A549 (cell line): Measurements from ENCODE around the gene SLC14A1. TPM values are rescaled to one million over a fixed set of nuclear protein-coding genes. Genes with fewer than 3 reads are reported as not detected.

Experiments used
- ATAC-seq, 2 experiments: fragments of 200-7000 bp in 1 of 2; fragments of >200 bp in 1 of 2; cut with Nextera tagmentation in 1 of 2; cut with Tn5 transposase in 1 of 2; 3 replicates each; pipeline versions ENCODE4 v1.8.0 to v1.9.1; 2018 to 2020; ENCODE audit warnings: mild to moderate bottlenecking in 1 of 2, moderate library complexity in 1 of 2
- CTCF ChIA-PET: fragments of 300-600 bp; sonication (Branson Sonifier 250); formaldehyde crosslinking; extraction: SDS; loops from one replicate; lab custom pipeline; 2021; ENCODE audit warnings: antibody characterized with exemption, inconsistent platforms; lab: Yijun Ruan, JAX
- POLR2A ChIA-PET: fragments of 350-600 bp; formaldehyde crosslinking; extraction: SDS; loops from one replicate; lab custom pipeline; 2021; ENCODE audit warnings: antibody characterized with exemption, inconsistent platforms; lab: Yijun Ruan, JAX
- DNase-seq, 2 experiments: peaks; one replicate each; pipeline versions ENCODE4 v3.0.0 to v3.0.0-alpha.2; 2011 to 2016; ENCODE audit warnings: low read depth in 1 of 2, low spot score in 1 of 2
- FAIRE-seq: peaks from 2 replicates; lab custom pipeline; 2011; peaks lifted over from hg19 to GRCh38; lab: Jason Lieb, UNC
- H3K27ac ChIP-seq, 2 experiments: fragments of >200 bp; sonication (Bioruptor Twin); formaldehyde crosslinking; 3 replicates each; pipeline ENCODE4 v1.5.1; 2016 to 2017
- H3K4me1 ChIP-seq: fragments of >200 bp; sonication (Bioruptor Twin); formaldehyde crosslinking; 3 replicates; pipeline ENCODE4 v1.6.1; 2016
- H3K4me2 ChIP-seq: fragments of >200 bp; sonication (Bioruptor Twin); formaldehyde crosslinking; 3 replicates; pipeline ENCODE4 v1.6.1; 2016
- H3K4me3 ChIP-seq: fragments of >200 bp; sonication (Bioruptor Twin); formaldehyde crosslinking; 3 replicates; pipeline ENCODE4 v1.5.1; 2016
- H3K9me3 ChIP-seq: fragments of >200 bp; sonication (Bioruptor Twin); formaldehyde crosslinking; 3 replicates; pipeline ENCODE4 v1.6.1; 2016
- CBX2 ChIP-seq: fragments of 200-600 bp; sonication (generic); IDR thresholded peaks from 2 replicates; pipeline ENCODE4 v1.6.1; 2016; ENCODE audit warnings: low read depth, mild to moderate bottlenecking, borderline replicate concordance
- CHD4 ChIP-seq: fragments of 200-600 bp; sonication (generic); IDR thresholded peaks from 2 replicates; pipeline ENCODE4 v1.6.1; 2016; ENCODE audit warnings: antibody characterized with exemption, mild to moderate bottlenecking, borderline replicate concordance
- EHMT2 ChIP-seq: fragments of 200-600 bp; sonication (generic); IDR thresholded peaks from 2 replicates; pipeline ENCODE4 v1.6.1; 2016; ENCODE audit warnings: antibody characterized with exemption, low read depth, mild to moderate bottlenecking, moderate library complexity
- FOSL2 ChIP-seq, 2 experiments: fragments of 450-650 bp in 1 of 2; fragments of >200 bp in 1 of 2; sonication (Bioruptor Twin) in 1 of 2; formaldehyde crosslinking; IDR thresholded peaks; 2 replicates each; pipeline versions ENCODE4 v1.5.0 to v1.6.1; 2016 to 2020; ENCODE audit warnings: mild to moderate bottlenecking in 1 of 2, moderate library complexity in 1 of 2
- FOXS1 ChIP-seq: fragments of 250-450 bp; sonication (Bioruptor Pico); IDR thresholded peaks from 2 replicates; pipeline ENCODE4 v1.5.0; 2020; ENCODE audit warnings: mild to moderate bottlenecking, moderate library complexity
- HEYL ChIP-seq: fragments of 250-450 bp; sonication (Bioruptor Pico); IDR thresholded peaks from 2 replicates; pipeline ENCODE4 v1.8.0; 2021; ENCODE audit warnings: mild to moderate bottlenecking, moderate library complexity
- HOXA7 ChIP-seq: fragments of 250-450 bp; sonication (Bioruptor Pico); IDR thresholded peaks from 2 replicates; pipeline ENCODE4 v1.5.0; 2020; ENCODE audit warnings: mild to moderate bottlenecking, moderate library complexity
- HOXB5 ChIP-seq: fragments of 250-450 bp; sonication (Bioruptor Pico); IDR thresholded peaks from 2 replicates; pipeline ENCODE4 v1.5.0; 2020; ENCODE audit warnings: mild to moderate bottlenecking, moderate library complexity
- NPAS2 ChIP-seq: fragments of 250-450 bp; sonication (Bioruptor Pico); IDR thresholded peaks from 2 replicates; pipeline ENCODE4 v1.8.0; 2022; ENCODE audit warnings: mild to moderate bottlenecking, moderate library complexity, borderline replicate concordance
- NR3C1 ChIP-seq: fragments of >200 bp; sonication (Bioruptor Twin); formaldehyde crosslinking; IDR thresholded peaks from 3 replicates; pipeline ENCODE4 v1.6.1; 2017
- PHF8 ChIP-seq: fragments of 200-600 bp; sonication (generic); IDR thresholded peaks from 2 replicates; pipeline ENCODE4 v1.6.1; 2016; ENCODE audit warnings: low read depth, mild to moderate bottlenecking, antibody characterized with exemption, moderate library complexity, borderline replicate concordance
- RAD21 ChIP-seq, 2 experiments: fragments of >200 bp in 1 of 2; sonication (Bioruptor Twin) in 1 of 2; formaldehyde crosslinking in 1 of 2; IDR thresholded peaks in 1 of 2; conservative IDR thresholded peaks in 1 of 2; 2 replicates in 1 of 2; 3 replicates in 1 of 2; pipeline ENCODE4 v1.6.1; 2012 to 2018; ENCODE audit warnings: inconsistent platforms in 1 of 2
- RFX5 ChIP-seq: fragments of 450-650 bp; IDR thresholded peaks from 2 replicates; pipeline ENCODE4 v1.7.1; 2014; ENCODE audit warnings: antibody characterized with exemption, mild to moderate bottlenecking, moderate library complexity
- SMC3 ChIP-seq: fragments of >200 bp; sonication (Bioruptor Twin); formaldehyde crosslinking; IDR thresholded peaks from 3 replicates; pipeline ENCODE4 v1.6.1; 2018; ENCODE audit warnings: inconsistent platforms
- SREBF2 ChIP-seq: fragments of 450-650 bp; IDR thresholded peaks from 2 replicates; pipeline ENCODE4 v1.6.1; 2014; ENCODE audit warnings: mild to moderate bottlenecking, moderate library complexity
- TP53 ChIP-seq: fragments of 250-450 bp; sonication (Bioruptor Pico); IDR thresholded peaks from 2 replicates; pipeline ENCODE4 v1.5.0; 2021; ENCODE audit warnings: mild to moderate bottlenecking, moderate library complexity
- ZNF302 ChIP-seq: fragments of 250-450 bp; sonication (Bioruptor Pico); IDR thresholded peaks from 2 replicates; pipeline ENCODE4 v1.9.0; 2021; ENCODE audit warnings: inconsistent platforms, mild to moderate bottlenecking, moderate library complexity
- WGBS: methylation state at CpG from one replicate; pipeline ENCODE4 v1.1.6; 2017; ENCODE audit errors: missing lambda C conversion rate; 5-methylcytosine and 5-hydroxymethylcytosine counted together
- polyA plus RNA-seq, 4 experiments: library from polyadenylated mRNA; depleted of rRNA in 3 of 4; stranded (reverse); fragments of >200 nt; fragmentation: RNase III in 1 of 4; extraction: RNeasy Plus Mini Kit Qiagen cat#74134 plus additional on column Dnase treatment in 1 of 4; gene quantifications; 2 replicates in 3 of 4; 3 replicates in 1 of 4; pipeline ENCODE4 v1.2.3, GENCODE V29; 2011 to 2017
- TF ChIP-seq, protein P1 (sequence below): fragments of 200-600 bp; sonication (generic); IDR thresholded peaks from 2 replicates; pipeline ENCODE4 v1.6.1; 2016; ENCODE audit warnings: antibody characterized with exemption, mild to moderate bottlenecking, moderate library complexity
- TF ChIP-seq, protein P2 (sequence below): fragments of >200 bp; sonication (Bioruptor Twin); formaldehyde crosslinking; IDR thresholded peaks from 3 replicates; pipeline ENCODE4 v1.5.1; 2016
- TF ChIP-seq, protein P3 (sequence below): IDR thresholded peaks from 2 replicates; pipeline ENCODE4 v1.6.1; 2012
- TF ChIP-seq, protein P4 (sequence below): fragments of 250-450 bp; sonication (Bioruptor Pico); IDR thresholded peaks from 2 replicates; pipeline ENCODE4 v1.5.0; 2021; ENCODE audit warnings: mild to moderate bottlenecking, moderate library complexity, borderline replicate concordance

Gene SLC14A1
- polyA plus RNA-seq, 2 of the 4 experiments (the other 2 are of a cell fraction), result 0.23 TPM; not detected in 1

DNA sequence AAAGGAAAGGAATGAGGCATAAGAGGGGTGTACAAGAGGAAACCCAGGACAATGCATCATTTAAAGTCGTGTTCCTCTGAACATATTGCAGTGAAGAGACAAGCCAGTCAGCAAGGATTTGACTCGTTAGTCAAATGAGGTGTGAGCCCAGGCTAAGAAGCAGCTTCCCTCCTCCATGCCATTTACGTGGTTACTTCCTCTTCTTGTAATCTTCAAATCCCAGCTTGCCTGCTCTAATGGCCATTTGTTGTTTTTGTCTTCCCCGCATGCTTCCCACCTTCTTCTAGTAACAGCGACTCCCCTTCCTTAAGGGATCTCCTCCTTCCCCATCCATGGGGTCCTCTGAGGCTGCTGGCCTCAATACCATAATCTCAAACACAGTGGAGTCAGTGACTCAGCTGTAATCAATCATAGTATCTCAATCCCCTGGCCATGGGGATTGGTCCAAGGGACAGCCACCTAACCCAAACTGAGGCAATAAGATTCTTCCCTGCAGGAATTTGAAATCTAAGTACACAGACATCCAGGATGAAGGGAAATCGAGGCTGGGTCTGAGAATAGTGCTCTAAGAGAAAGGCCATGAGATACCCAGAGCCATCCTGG is 37.6 kb downstream of the SLC14A1 start:
- no peak for TF ChIP-seq HOXA7 (CRISPR knock-in tag)
- TF ChIP-seq, protein P1, sequence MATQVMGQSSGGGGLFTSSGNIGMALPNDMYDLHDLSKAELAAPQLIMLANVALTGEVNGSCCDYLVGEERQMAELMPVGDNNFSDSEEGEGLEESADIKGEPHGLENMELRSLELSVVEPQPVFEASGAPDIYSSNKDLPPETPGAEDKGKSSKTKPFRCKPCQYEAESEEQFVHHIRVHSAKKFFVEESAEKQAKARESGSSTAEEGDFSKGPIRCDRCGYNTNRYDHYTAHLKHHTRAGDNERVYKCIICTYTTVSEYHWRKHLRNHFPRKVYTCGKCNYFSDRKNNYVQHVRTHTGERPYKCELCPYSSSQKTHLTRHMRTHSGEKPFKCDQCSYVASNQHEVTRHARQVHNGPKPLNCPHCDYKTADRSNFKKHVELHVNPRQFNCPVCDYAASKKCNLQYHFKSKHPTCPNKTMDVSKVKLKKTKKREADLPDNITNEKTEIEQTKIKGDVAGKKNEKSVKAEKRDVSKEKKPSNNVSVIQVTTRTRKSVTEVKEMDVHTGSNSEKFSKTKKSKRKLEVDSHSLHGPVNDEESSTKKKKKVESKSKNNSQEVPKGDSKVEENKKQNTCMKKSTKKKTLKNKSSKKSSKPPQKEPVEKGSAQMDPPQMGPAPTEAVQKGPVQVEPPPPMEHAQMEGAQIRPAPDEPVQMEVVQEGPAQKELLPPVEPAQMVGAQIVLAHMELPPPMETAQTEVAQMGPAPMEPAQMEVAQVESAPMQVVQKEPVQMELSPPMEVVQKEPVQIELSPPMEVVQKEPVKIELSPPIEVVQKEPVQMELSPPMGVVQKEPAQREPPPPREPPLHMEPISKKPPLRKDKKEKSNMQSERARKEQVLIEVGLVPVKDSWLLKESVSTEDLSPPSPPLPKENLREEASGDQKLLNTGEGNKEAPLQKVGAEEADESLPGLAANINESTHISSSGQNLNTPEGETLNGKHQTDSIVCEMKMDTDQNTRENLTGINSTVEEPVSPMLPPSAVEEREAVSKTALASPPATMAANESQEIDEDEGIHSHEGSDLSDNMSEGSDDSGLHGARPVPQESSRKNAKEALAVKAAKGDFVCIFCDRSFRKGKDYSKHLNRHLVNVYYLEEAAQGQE, result no peak
- no peak for TF ChIP-seq NR3C1
- no peak for TF ChIP-seq SMC3
- no peak for TF ChIP-seq FOSL2 (IDR thresholded peaks at IDR 0.05)
- no peak for TF ChIP-seq FOSL2 (CRISPR knock-in tag; IDR thresholded peaks at IDR 0.05)
- TF ChIP-seq HOXB5 (CRISPR knock-in tag), result no peak
- TF ChIP-seq, protein P2, sequence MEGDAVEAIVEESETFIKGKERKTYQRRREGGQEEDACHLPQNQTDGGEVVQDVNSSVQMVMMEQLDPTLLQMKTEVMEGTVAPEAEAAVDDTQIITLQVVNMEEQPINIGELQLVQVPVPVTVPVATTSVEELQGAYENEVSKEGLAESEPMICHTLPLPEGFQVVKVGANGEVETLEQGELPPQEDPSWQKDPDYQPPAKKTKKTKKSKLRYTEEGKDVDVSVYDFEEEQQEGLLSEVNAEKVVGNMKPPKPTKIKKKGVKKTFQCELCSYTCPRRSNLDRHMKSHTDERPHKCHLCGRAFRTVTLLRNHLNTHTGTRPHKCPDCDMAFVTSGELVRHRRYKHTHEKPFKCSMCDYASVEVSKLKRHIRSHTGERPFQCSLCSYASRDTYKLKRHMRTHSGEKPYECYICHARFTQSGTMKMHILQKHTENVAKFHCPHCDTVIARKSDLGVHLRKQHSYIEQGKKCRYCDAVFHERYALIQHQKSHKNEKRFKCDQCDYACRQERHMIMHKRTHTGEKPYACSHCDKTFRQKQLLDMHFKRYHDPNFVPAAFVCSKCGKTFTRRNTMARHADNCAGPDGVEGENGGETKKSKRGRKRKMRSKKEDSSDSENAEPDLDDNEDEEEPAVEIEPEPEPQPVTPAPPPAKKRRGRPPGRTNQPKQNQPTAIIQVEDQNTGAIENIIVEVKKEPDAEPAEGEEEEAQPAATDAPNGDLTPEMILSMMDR, result no peak
- no peak for TF ChIP-seq NPAS2 (CRISPR knock-in tag)

DNA sequence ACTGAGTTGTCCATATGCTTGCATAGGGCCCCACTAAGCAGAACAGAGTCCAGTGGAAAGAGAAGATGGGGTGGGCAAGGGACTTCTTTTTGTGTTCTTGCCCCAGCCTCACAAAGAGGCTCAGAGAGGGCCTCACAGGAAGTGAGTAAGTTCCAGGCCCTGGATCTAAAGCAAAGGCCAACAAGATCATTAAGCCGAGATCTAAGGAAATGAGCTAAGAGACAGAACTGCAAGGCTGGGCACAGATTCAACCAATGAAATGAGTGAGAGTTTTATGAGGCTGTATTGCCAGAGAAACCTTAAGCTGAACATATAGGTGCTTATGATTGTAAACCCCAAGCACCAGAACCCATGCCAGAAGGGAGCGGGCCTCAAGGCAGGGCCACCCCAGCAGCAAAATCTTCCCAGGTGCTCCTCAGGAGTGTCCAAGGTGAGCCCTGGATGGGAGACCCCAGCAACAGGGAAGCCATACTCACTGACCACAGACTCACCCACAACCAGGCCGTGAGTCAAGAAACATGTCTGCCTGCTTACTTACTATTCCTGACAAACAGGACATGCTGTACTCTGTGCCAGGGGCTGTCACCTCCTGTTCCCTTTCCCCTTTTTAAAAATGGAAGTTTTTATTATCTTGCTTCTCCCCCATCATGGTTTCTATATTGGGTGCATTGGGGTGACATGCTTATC is 40.2 kb downstream of the SLC14A1 start:
- WGBS, result 74% methylated on average over 3 of the region's 3 CpGs
- ChIA-PET CTCF (no interaction called here), POLR2A (no interaction called here)
- no peak for ATAC-seq
- no peak overlapping the region for H3K27ac ChIP-seq
- DNase-seq, result no peak
- H3K9me3 ChIP-seq, result no peaks in the 10 kb centered on the region
- FAIRE-seq, result no peak
- TF ChIP-seq SREBF2 (no peak), HOXA7 (CRISPR knock-in tag) (no peak), CHD4 (no peak), SMC3 (no peak), ZNF302 (no peak), FOXS1 (no peak), RFX5 (no peak), EHMT2 (no peak), HEYL (CRISPR knock-in tag) (no peak), TP53 (CRISPR knock-in tag) (no peak), RAD21 (conservative IDR thresholded peaks at IDR 0.05 in 1 of 2, IDR thresholded peaks at IDR 0.05 in 1 of 2) (no peak), CBX2 (no peak), PHF8 (no peak)
- TF ChIP-seq, protein P3, sequence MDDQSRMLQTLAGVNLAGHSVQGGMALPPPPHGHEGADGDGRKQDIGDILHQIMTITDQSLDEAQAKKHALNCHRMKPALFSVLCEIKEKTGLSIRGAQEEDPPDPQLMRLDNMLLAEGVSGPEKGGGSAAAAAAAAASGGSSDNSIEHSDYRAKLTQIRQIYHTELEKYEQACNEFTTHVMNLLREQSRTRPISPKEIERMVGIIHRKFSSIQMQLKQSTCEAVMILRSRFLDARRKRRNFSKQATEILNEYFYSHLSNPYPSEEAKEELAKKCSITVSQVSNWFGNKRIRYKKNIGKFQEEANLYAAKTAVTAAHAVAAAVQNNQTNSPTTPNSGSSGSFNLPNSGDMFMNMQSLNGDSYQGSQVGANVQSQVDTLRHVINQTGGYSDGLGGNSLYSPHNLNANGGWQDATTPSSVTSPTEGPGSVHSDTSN, result no peak
- TF ChIP-seq, protein P4, sequence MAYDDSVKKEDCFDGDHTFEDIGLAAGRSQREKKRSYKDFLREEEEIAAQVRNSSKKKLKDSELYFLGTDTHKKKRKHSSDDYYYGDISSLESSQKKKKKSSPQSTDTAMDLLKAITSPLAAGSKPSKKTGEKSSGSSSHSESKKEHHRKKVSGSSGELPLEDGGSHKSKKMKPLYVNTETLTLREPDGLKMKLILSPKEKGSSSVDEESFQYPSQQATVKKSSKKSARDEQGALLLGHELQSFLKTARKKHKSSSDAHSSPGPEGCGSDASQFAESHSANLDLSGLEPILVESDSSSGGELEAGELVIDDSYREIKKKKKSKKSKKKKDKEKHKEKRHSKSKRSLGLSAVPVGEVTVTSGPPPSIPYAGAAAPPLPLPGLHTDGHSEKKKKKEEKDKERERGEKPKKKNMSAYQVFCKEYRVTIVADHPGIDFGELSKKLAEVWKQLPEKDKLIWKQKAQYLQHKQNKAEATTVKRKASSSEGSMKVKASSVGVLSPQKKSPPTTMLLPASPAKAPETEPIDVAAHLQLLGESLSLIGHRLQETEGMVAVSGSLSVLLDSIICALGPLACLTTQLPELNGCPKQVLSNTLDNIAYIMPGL (CRISPR knock-in tag), result no peak
- TF ChIP-seq, protein P1, result no peak
- H3K4me1 ChIP-seq, result no peaks in the 10 kb centered on the region
- no peak overlapping the region for H3K4me3 ChIP-seq
- H3K4me2 ChIP-seq, result no peak overlapping the region

More for the DNA sequence above, 37.6 kb downstream of the SLC14A1 start:
- 57% methylated on average over 6 of the region's 6 CpGs for WGBS
- H3K27ac ChIP-seq, result no peak overlapping the region
- POLR2A ChIA-PET, result no interaction called here
- H3K4me2 ChIP-seq, result no peak overlapping the region
- no peaks in the 10 kb centered on the region for H3K4me1 ChIP-seq
- DNase-seq, result no peak
- CTCF ChIA-PET, result no interaction called here
- FAIRE-seq, result no peak
- no peak overlapping the region for H3K4me3 ChIP-seq
- no peak for ATAC-seq
- no peaks in the 10 kb centered on the region for H3K9me3 ChIP-seq
